SKM-1 (cell line): ENCODE measurements around the gene TUBGCP3.
"Not testable (repeated sequence)": the region's sequence is repeated elsewhere in the genome, so short reads cannot be mapped to it uniquely, and the experiment has no call there.

Experiments used
- DNase-seq: peaks from one replicate; lab custom pipeline; 2025; ENCODE audit not compliant: unreplicated experiment; lab: John Stamatoyannopoulos, UW

TUBGCP3 gene

GRCh38 chr13:112587764-112588489 lies at the start of gene TUBGCP3:
Gene TUBGCP3, minus strand, starts transcription at chr13:112588153. Its CDS starts 173 bp downstream, at chr13:112587980.
- DNase-seq: peak; percentile 53

- no peak for DNase-seq
Measured at GRCh38 chr13:112637017-112637801, 49.3 kb upstream of the TUBGCP3 start.

- DNase-seq: no peak
Measured at GRCh38 chr13:112636401-112636975, 48.5 kb upstream of the TUBGCP3 start.

- no peak for DNase-seq
Measured at GRCh38 chr13:112635323-112635722, 47.4 kb upstream of the TUBGCP3 start.

GRCh38 chr13:112634102-112634501 lies 46.1 kb upstream of the TUBGCP3 start:
- DNase-seq: no peak

GRCh38 chr13:112630226-112630625 lies 42.3 kb upstream of the TUBGCP3 start:
- DNase-seq: not testable (repeated sequence)

- no peak for DNase-seq
Measured at GRCh38 chr13:112629161-112629560, 41.2 kb upstream of the TUBGCP3 start.

GRCh38 chr13:112627613-112628012 lies 39.7 kb upstream of the TUBGCP3 start:
- DNase-seq: not testable (repeated sequence)

GRCh38 chr13:112627161-112627560 lies 39.2 kb upstream of the TUBGCP3 start:
- DNase-seq: no peak

- DNase-seq: no peak
Measured at GRCh38 chr13:112626761-112627160, 38.8 kb upstream of the TUBGCP3 start.

- no peak for DNase-seq
Measured at GRCh38 chr13:112626124-112626523, 38.2 kb upstream of the TUBGCP3 start.

- no peak for DNase-seq
Measured at GRCh38 chr13:112625698-112626097, 37.7 kb upstream of the TUBGCP3 start.

- no peak for DNase-seq
Measured at GRCh38 chr13:112624602-112625430, 36.9 kb upstream of the TUBGCP3 start.

- DNase-seq: no peak
Measured at GRCh38 chr13:112624040-112624439, 36.1 kb upstream of the TUBGCP3 start.

- DNase-seq: no peak
Measured at GRCh38 chr13:112623051-112623711, 35.2 kb upstream of the TUBGCP3 start.

GRCh38 chr13:112622375-112622774 lies 34.4 kb upstream of the TUBGCP3 start:
- DNase-seq: no peak

GRCh38 chr13:112619730-112620631 lies 32.0 kb upstream of the TUBGCP3 start:
- no peak for DNase-seq

GRCh38 chr13:112618501-112618900 lies 30.5 kb upstream of the TUBGCP3 start:
- no peak for DNase-seq

GRCh38 chr13:112617754-112618375 lies 29.9 kb upstream of the TUBGCP3 start:
- no peak for DNase-seq
